ENCODE results near the gene HOMER2.
"Not testable (repeated sequence)": the region's sequence is repeated elsewhere in the genome, so short reads cannot be mapped to it uniquely, and the experiment has no call there.

Gene HOMER2

DNA sequence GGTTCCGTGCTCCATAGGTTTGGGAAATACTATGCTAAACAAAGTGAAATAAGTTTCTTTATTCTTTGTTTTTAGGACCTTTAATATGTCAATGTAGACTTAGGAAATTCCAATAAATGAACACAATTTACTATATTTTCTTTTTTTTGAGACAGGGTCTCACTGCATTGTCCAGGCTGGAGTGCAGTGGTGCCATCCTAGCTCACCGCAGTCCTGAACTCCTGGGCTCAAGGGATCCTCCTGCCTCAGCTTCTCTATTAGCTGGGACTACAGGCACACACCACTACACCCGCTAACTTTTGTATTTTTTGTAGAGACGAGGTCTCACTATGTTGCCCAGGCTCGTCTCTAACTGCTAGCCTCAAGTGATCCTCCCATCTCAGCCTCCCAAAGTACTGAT is 12.4 kb upstream of the HOMER2 start:
- no peak for FAIRE-seq

DNA sequence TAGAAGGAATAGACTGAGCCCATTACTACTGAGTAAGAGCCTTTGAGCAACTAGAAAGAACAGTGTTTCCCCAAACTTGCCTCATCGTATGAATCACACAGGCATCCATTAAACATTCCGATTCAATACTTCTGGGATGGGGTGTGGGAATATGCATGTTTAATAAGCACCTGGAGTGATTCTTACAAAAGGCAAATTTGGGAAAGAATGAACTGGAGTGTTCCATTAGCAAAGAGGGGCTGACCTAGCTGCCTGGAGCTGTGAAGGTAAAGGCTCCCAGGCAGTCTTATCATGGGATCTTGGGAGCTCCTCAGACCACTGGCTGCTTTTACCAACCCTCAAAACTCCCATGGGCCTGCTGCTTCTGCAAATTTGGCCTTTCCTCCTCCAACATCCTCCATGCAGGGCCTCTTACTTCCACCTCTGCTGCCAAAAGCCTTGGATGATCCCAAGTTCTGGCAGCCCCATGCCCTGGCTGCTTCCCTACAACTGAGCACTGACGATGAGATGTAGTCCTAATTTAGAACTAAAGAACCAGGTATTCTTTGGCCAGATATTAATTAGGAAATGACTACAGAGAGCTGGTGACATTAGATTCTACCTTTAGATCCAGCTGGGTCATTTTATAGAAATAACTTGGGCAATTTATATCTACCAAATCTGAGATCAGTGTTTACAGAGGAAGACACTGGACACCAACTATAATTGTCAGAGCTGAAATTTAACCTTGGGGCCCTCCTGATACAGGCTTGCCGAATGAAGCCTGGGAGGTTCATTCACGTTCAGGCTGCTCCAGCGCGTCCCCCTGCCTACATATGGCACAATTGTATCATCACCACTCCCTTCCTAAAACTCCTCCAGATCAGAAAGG is 11.2 kb upstream of the HOMER2 start:
- no peak for FAIRE-seq

DNA sequence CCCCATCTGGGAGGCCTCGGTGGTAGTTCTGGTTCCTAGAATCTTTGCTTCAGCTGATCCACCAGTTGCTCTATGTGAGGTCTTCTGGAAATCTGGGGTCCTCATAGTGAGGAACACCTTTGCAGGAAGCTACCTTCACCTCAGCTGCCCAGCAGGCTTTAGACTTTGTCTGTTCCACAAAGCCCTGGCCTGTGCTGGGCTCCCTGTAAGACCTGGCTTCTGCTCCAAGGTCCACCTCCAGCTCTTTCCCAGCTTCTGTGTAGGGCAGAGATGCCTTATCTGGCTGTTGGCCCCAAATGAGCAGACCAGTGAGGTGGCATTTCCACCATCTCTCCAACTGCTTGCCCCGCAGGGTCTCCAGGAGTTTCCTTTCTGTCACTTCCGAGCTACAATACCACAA is 8.2 kb upstream of the HOMER2 start:
- no peak for FAIRE-seq

DNA sequence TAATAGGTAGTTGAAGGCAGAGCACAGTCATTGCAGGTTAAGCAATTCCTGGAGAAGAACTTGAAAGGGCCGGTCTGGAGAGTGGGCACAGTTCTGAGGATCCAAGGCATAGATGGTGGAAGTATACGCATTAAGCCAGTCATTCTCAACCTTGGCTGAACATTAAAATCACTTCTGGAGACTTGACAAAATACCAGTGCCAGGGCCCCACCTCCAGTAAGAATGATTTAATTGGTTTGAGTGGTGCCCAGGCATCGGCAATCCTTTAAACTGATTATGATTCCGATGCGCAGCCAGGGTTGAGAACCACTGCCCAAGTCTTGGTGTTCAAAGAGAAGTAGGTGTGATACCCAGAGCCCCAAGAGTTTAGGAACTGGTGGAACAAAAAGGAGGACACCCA is 6.9 kb upstream of the HOMER2 start:
- no peak for FAIRE-seq

DNA sequence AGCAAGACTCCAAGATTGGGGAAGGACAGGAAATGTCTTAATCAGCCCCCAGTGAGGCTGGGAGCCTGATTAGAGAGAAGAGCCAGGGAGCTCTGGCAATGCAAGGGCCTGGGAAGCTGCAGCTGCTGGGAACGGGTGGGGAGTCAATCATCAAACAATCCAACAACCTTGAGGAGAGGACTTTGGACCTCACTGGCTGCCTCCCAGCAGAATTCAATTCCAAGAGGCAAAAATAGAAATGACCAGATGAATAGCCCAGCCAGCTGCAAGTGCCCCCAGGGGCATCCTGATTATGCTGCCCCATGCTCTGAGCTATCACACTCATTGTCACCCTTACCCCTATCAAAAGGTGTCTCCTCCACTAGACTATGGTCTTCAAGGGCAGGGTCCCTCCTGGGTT is 6.1 kb upstream of the HOMER2 start:
- FAIRE-seq, result no peak

DNA sequence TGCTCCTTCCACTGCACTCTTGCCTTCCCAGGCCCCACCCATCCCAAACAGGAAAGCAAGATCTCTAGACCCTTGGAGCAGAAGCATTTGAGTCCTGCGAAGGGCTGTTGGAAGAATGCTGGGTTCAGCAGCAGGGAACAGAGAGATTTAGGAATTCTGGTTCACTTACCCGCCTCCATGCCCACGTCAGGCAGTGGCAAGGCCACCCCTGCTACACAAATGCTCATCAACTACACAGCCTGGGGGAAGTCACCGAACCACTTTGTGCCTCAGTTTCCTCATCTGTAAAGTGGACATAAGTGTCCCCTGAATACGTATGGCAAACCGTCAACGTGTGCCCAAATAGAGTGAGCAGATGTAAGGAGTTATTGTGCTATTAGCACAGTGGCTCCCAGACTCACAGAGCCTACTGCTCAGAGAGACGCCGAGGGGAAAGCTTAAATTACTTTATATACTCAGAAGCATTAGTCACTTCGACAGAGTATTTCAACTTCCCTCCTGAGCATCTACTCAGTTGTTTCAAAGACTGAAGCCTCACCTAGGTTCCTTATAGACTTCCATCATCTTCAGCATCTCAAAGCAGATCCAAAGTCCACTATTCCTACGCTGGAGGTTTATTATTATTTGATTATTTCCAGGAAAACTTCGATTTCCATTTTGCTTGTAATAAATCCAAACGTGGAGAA is 905 bp downstream of the HOMER2 start:
- no peak for FAIRE-seq

DNA sequence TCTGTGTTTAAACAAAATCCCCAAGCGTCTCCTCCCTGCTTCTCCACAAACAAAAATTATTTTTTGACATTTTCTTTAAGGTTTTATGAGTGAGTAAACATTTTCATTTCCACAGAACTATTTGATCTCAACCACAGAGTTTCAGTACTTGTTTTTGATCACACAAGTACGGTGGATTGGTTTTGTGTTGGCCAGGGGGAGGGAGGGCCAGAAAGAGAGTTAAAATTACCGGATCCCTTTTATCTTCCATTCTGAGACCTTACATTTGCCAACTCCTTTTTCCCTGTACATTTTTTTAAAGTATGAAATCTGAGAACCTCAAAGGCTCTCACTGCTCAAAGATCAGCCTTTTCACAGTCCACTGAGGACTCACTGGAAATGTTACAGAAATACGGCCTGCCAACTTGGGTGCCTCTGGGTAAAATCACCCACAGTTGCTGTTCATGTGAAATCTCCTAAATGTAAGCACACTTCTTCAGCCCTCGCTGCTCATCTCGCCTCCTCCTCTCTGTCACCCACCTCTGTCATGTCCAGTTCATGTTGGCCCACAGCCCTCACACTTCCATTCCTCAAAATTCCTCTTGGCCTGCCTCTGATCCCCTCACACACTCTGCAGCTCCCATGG is 1.7 kb downstream of the HOMER2 start:
- FAIRE-seq, result no peak

DNA sequence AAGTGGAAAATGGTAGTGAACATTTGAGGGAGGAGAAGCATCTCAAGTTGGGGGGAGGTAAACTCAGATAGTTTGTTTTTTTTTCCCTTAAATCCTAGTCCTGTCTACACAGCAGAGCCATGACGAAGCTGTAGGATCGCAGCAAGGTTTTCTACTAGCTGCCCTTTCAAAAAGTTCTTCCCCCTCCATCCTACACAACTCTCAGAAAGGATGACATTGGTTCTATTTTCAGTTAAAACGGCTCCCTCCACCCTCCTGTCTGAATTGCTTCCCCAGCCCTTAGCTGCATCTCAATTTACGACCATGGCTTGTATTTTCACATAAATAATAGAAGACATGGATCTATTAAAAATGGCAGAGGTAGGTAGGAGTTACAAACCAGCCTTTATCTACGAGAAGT is 2.2 kb downstream of the HOMER2 start:
- no peak for FAIRE-seq

DNA sequence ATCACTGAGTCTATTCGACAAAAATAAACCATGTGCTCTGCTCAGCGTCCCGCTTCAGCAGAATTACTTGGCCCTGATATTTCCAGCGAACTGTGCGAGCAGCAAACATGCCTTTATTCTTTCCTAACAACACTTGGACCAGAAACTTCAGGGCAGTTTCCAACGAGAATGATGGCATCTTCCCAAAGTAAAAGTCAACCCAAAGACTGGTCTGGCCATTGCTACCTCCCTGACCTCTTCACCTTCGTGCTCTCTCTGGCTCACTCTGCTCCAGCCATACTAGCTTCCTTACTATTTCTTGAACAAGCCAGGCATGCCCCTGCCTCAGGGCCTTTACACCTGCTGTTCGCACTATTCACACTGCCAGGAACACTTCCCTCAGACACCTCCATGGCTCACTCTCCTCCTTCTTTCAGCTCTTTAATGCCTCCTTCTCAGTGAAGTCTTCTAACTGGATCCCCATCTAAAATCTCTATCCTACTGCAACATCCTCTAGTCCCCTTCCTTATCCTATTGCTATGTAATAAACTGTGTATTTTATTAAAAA is 6.3 kb downstream of the HOMER2 start:
- FAIRE-seq, result no peak

DNA sequence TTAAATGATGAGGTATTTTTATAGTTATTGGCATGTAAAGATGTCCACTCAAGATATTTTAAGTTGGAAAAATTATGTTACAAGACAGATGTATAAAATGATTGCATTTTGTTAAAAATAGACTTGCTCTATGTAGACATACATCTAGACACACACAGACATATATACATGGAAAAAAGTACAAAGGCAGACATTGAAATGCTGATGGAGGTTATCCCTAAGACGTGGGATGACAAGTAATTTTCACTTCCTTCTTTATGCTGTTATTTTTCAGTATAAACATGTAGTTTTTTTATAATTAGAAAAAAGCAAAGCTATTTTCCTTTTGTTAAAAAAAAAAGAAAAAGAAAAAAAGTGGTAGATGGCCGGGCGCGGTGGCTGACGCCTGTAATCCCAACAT is 7.2 kb downstream of the HOMER2 start:
- no peak for FAIRE-seq

DNA sequence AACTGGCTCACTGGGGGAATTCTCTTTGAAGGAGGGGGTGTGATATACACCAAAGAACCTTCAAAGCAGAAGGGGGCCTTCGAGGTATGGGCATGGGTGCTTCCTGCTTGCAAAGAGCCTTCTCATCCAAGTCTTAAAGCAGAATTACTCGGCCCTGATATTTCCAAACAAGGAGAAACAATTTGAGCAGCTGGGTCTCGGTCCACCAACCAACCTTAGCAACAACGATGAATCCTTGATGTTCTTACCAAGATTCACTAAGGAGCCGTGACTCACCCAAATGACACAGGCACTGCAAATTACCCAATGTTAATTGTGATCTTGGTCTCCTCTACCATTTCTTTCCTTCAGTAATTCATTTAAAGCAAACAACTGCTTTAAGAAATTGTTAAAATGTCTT is 7.7 kb downstream of the HOMER2 start:
- FAIRE-seq, result no peak

DNA sequence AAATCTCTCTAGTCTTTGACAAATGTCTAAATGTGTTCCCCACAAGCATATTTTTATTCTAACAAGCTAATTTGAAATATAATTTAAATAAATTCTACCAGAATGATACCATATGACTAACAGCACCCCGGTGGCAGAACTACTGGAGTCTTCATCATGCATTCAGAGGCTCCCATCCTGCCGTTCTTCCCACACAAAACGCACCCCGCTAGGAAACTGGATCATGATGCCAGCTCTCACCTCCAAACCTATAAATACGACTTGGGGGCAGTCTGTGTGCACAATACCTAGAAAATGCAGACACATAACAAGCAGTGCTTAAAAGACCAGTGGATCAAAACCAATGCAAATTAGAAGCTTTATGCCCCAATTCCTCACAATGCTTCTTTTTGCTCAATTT is 8.5 kb downstream of the HOMER2 start:
- FAIRE-seq, result no peak

DNA sequence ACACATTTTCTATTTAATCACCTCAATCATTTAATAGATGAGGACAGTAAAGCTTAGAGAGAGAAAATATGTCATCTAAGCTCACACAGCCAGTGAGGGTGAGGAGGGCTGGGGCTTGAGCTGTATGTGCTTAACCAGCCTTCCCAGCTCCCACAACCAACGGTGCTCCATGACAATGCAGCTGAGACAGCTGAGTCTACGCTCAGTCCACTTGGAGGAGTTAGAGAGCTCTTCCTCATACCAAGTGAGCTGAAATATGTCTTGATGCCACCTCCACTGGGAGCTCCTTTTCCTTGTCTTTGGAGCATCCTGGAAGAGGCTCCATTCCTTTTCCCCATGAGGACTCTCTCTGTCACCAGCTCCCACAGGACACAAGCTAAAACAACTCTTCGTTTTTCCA is 9.3 kb downstream of the HOMER2 start:
- no peak for FAIRE-seq

DNA sequence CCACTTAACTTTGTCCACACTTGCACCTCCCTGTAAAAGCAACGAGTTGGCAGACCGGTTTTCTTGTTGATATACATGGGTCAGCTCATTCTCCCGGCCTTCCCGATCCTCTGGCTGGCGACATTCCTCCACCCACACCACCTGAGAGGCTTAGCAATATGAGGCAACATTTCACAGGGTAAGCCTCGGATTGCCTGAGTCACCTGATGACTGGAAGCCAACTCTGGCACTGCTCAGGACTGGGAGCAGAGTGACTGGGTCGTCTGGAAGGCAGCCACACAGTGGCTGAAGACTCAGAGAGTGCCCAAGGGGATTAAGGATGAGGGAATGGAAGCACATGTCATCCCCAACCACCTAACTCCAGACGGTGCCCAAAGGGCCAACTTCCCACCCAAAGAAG is 9.8 kb downstream of the HOMER2 start:
- FAIRE-seq, result no peak

DNA sequence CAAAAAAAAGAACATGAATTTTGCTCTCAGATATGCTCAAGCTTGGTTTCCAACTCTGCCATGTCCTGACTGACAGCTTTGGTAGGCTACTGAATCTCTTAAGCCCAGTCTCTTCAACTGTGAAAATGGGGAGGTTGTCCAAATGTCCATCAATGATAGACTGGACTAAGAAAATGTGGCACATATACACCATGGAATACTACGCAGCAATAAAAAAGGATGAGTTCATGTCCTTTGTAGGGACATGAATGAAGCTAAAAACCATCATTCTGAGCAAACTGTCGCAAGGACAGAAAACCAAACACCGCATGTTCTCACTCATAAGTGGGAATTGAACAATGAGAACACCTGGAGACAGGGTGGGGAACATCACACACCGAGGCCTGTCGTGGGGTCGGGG is 12.8 kb downstream of the HOMER2 start:
- FAIRE-seq, result not testable (repeated sequence)

DNA sequence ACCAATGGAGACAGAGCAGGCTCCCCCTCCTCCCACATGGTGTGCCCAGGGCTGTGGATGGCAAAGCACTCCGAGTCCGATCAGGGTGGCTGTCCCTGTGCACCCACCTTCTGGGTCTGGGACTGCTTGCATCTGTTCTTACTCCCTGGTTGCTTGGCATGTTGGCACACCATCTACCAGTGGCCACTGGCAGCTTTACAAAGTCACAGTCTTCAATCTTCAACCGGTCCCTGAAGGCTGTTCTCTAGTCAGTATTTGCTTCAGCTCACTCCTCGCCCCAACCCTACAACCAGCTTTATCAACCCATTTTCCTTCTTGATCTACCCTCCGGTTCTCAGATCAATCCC is 14.8 kb downstream of the HOMER2 start:
- FAIRE-seq, result no peak

DNA sequence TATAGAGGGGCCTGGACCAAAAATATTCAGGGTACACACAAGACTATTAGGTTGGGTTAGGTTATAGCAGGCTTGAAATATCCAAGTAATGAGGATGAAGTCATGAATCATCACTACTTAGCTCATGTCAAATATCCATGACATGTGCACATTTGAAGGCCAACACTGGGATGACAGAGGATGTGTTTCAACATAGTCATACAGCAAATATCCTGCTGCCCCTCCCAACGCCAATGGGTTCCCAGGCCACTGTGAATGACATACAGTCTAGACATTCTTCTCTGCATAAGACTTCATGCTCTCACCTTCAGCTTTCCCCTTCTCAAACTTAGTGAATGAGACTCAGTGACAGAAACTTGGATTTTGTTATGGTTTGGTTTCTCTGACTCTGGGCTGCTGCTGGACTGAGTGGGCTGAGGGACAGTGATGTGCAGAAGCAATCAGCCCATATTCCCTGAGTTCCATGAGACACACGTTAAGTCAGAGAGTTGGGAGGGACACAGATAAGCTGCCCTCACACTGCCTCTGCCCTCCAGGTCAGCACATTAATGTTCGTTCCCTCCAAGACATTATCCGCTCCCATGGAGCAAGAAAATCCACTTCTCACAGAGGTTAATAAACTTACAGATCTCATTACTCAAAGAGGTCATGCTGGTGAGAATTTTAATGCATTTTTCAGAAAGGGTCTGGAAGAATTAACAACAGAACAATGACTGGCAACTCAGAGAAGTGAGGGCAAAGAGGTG is 15.4 kb downstream of the HOMER2 start:
- no peak for FAIRE-seq

DNA sequence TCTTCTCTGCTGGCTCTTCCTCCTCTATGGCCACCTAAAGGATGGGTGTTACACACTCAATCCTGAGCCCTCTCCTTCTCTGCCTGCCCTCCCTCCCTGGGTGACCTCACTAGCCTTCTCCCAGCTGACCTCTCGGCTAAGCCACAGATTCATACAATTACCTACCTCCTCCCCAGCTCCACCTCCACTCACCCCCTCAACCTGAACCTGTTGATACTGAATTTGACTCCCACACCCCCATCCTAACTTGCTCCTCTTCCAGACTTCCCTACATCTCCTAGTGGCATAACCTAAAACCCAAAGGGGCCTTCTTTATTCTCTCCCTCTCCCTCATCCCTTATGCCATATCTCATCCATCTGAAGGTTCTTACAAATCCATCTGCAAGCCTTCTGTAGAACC is 17.1 kb downstream of the HOMER2 start:
- FAIRE-seq, result no peak

DNA sequence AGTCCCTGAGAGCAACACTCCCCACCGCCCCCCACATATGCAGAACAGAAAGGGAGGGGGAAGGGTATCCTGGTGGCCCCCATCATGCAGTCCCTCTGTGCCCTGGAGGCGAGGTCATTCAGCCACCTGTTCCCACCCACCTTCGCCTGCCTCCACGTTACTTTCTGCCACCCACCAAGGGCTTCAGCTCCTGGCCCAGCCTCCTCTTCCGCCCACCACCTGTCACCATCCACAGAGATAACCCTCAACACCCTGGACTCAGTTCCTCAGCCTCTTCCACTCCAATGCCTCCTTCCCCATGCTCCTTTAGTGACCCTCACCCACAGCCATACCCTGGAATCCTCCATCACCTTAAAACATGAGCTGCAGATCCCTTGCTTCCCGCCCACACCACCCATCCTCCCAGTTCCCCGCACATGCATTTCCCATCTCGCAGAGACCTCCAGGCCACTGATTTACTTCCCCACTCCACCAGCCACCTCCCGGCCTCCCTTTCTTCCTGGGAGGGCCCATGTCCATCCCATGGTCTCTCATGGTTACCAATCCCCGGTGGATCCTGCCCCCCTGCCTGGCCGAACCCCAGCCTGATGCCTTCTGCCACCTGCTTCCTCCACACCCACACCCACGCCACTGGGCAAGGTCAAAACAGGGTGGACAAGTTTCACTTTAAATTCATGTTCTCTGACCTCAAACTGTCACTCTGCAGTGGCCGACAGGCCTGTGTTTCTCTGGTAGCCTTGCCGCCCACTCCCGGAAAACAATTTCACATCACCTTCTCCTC is 18.2 kb downstream of the HOMER2 start:
- FAIRE-seq, result no peak

DNA sequence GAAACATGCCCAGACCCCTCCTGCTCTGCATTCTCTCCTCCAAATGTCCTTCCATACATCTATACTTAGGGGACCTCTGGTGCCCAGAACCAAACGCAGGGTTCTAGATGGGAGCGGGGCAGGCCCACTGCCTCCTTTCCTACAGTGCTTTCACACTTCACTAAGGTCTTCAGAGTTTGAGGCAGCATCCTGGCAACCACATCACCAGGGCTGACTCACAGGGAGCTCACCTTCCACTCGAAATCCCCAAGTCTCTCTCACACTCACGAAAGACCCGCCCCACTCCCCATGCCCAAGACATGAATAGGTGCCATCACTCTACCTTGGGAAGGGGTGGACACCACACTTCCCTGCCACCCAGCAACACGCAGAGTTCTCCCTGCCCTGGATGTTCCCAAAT is 18.9 kb downstream of the HOMER2 start:
- no peak for FAIRE-seq

DNA sequence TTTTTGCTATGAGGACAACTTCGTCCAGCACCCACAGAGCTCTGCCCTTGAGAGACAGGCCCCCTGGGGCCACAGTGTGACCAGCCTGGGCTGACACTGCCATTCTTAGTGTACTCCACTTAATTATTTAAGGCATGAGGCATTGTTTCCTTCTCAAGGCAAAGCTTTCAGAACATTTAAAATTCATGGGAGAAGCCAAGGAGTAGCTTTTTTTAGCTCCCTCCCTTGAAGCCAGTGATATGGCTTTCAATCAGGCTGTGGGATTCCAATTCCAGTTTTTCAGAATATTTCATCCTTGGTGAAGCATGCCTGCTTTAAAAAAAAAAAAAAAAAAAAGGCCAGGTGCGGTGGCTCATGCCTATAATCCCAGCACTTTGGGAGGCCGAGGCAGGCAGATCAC is 21.3 kb downstream of the HOMER2 start:
- no peak for FAIRE-seq

DNA sequence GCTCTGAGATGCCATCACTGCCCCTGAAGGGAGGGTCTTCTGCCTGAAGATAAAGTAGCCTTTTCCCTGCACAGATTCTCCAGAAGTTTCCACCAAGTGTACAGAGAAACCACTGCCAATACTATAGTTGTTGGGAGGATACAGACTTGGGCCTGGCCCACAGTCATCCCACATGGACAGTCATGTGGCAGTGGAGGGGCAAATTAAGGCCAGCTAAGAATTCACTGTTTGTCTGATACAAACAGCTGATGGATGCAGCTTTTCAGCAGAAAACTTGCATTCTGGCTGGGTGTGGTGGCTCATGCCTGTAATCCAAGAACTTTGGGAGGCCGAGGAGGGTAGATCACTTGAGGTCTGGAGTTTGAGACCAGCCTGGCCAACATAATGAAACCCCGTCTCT is 22.1 kb downstream of the HOMER2 start:
- FAIRE-seq, result no peak
